Rectal smooth muscle tissue (tissue), 1 donor: ENCODE measurements around the gene KCNMB3.
"Not testable (repeated sequence)": the region's sequence is repeated elsewhere in the genome, so short reads cannot be mapped to it uniquely, and the experiment has no call there.

Source experiments
- H3K27ac ChIP-seq: one replicate; pipeline ENCODE4 v1.7.0; 2013; ENCODE audit warnings: low read depth, low read length, inconsistent platforms
- H3K27me3 ChIP-seq: one replicate; pipeline ENCODE4 v1.7.0; 2013; ENCODE audit warnings: low read length; ENCODE audit not compliant: control insufficient read depth, insufficient read depth
- H3K36me3 ChIP-seq: one replicate; pipeline ENCODE4 v1.7.0; 2013; ENCODE audit warnings: low read length; ENCODE audit not compliant: control insufficient read depth, insufficient read depth
- H3K4me1 ChIP-seq: one replicate; pipeline ENCODE4 v1.7.0; 2013; ENCODE audit warnings: low read length; ENCODE audit not compliant: control insufficient read depth, insufficient read depth
- H3K4me3 ChIP-seq: one replicate; pipeline ENCODE4 v1.7.0; 2013; ENCODE audit warnings: low read length
- H3K9ac ChIP-seq: one replicate; pipeline ENCODE4 v1.7.0; 2013; ENCODE audit warnings: low read length

The KCNMB3 gene

DNA sequence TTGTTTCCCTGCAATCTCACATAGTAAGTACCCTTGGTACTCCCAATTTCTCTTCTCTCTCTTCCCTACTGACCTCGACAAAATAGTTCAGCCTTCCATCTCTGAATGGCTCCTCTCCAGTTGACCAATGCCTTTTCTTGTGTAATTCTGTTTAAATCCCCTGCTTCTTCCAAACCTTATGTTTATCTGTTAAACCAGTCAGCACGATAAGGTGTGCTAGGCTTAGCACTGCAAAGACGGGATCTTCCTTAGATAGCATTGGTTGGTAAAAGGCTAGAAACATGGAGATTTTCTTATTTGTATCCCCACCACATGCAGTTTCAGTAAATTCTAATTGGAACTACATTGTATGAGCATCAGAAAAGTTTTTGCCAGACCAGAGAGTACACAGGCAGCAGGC lies 25.8 kb upstream of the KCNMB3 start:
- Histone ChIP-seq H3K4me1 (no peaks in the 10 kb centered on the region), H3K36me3 (no peaks in the 10 kb centered on the region), H3K9ac (no peak overlapping the region), H3K4me3 (no peak overlapping the region), H3K27ac (no peak overlapping the region), H3K27me3 (no peaks in the 10 kb centered on the region)

DNA sequence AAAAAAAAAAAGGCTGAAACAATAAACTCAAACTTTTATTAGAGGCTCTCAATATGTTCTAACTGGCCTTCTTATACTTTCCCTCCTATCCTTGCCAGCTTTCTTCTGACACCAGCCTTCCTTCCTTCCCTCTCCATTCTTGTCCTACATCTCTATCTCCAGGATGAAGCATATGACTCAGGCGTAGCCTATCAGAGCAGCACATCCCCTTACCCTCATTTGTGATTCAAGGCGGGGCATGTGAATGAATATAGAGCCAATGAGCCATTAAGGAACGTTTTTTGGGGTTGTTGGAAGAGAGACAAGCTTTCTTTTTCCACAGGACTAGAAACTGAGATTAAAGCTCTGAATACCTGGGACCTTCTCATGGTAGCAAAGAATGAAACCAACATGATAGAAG lies 25.1 kb upstream of the KCNMB3 start:
- no peak overlapping the region for H3K9ac ChIP-seq
- H3K27me3 ChIP-seq: no peaks in the 10 kb centered on the region
- no peak overlapping the region for H3K27ac ChIP-seq
- no peak overlapping the region for H3K4me3 ChIP-seq
- H3K36me3 ChIP-seq: no peaks in the 10 kb centered on the region
- H3K4me1 ChIP-seq: no peaks in the 10 kb centered on the region

DNA sequence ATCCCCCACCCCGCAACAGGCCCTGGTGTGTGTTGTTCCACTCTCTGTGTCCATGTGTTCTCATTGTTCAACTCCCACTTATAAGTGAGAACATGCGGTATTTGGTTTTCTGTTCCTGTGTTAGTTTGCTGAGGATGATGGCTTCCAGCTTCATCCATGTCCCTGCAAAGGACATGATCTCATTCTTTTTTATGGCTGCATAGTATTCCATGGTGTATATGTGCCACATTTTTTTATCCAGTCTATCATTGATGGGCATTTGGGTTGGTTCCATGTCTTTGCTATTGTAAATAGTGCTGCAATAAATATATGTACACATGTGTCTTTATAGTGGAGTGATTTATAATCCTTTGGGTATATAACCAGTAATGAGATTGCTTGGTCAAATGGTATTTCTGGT lies 23.5 kb upstream of the KCNMB3 start:
- not testable (repeated sequence) for H3K27ac ChIP-seq, H3K27me3 ChIP-seq, H3K36me3 ChIP-seq, H3K4me3 ChIP-seq, H3K4me1 ChIP-seq, H3K9ac ChIP-seq

DNA sequence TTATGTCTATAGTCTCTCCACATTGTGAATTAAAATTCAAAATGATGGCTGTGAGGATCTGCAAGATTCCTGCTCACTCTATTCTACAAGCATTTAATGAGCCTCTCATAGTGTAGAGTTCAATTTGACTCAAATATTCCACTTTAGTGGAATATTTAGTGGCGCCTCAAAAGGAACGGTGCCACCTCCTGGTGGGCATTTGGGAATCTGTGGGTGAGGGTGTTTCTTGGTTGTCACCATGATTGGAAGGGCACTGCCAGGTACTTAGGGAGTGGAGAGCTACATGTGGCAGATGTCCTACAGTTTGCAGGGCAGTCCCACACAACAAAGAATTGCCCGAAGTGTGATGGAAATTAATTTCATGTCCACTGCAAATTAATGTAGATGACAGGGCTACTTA lies 21.5 kb upstream of the KCNMB3 start:
- no peaks in the 10 kb centered on the region for H3K4me1 ChIP-seq
- H3K36me3 ChIP-seq: no peaks in the 10 kb centered on the region
- no peaks in the 10 kb centered on the region for H3K27me3 ChIP-seq
- H3K4me3 ChIP-seq: no peak overlapping the region
- H3K27ac ChIP-seq: no peak overlapping the region
- no peak overlapping the region for H3K9ac ChIP-seq

DNA sequence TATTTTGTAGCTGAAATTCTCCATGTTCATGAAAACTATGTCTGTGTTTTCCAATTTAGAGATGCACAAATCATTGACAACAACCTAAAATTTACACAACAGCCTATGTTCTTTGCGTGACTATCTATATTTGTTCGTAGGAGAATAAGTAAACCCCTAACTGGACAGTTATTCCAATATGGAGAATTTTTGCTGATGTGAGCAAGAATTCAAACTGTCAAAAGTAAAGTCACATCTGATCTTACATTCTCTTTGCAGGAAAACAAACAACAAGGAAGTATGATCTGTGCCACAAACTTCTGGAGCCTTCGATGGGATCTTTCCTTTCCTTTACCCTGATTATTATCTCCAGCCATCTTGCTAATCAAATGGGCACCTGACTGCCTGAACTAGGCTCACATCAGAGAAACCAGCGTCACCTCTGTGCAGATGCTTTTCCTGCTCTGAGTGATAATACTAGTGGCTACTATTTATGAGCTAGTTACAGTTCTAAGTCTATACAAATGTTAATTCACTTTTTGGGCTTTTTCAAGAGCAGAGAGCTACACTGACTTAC lies 18.3 kb upstream of the KCNMB3 start:
- Histone ChIP-seq H3K27ac (no peak overlapping the region), H3K9ac (no peak overlapping the region), H3K27me3 (no peaks in the 10 kb centered on the region), H3K4me3 (no peak overlapping the region), H3K36me3 (no peaks in the 10 kb centered on the region), H3K4me1 (no peaks in the 10 kb centered on the region)

DNA sequence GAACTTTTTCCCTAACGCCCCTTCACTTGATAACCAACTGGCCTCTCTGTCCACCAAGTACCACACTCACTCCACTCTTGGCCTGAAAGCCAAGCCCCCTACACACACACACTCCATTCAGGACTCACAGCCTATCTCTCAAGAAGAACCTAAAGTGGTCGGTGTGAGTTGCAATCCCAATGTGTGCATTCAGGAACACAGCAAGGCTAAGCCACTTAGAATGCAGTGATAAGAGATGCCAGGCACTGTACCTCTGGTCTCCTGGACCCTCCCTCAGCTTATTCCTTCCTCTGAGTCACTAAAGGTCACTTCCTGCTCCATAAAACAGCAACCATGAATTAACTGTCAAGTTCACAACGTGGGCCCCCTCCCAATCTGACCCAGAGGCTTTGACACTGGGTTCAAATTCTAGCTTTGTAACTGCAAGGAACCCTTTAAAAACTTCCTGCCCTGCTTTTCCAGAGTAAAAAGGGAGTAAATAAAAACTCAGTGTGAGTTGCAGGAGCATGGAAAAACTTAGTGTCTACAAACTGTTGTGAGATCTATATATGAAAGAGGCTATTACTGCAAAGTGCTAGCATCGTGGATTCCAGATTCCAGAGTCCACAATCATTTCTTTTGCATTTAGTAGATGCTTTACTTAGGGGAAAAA lies 17.6 kb upstream of the KCNMB3 start:
- Histone ChIP-seq H3K27ac (no peak overlapping the region), H3K4me1 (no peaks in the 10 kb centered on the region), H3K9ac (no peak overlapping the region), H3K4me3 (no peak overlapping the region), H3K27me3 (no peaks in the 10 kb centered on the region), H3K36me3 (no peaks in the 10 kb centered on the region)

DNA sequence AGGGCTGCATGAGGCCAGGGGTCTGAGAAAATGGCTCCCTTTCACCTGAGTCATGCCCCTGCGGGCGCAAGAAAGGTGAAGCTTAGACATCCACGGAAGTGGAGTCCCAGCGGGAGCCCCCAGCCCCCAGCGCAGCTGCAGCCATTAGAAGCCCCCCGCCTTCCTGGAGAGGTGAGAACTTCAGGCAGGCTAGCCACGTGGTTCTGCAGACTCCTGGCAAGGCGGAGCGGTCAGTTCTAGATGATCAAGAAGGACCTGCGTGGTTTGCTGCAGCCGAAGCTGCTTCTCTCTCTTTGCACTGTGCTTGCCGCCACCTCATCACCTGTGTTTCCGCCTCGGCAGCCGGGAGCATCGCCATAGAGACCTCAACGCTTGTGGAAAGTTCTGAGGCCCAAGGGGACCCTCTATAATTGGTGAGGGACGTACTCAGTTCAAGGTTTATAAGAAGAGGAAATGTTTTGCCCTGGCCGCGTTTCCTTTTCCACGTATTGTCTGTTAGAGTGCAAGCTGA lies 15.8 kb upstream of the KCNMB3 start:
- Histone ChIP-seq H3K27ac (no peak overlapping the region), H3K36me3 (no peaks in the 10 kb centered on the region), H3K4me3 (no peak overlapping the region), H3K9ac (no peak overlapping the region), H3K27me3 (no peaks in the 10 kb centered on the region), H3K4me1 (no peaks in the 10 kb centered on the region)

DNA sequence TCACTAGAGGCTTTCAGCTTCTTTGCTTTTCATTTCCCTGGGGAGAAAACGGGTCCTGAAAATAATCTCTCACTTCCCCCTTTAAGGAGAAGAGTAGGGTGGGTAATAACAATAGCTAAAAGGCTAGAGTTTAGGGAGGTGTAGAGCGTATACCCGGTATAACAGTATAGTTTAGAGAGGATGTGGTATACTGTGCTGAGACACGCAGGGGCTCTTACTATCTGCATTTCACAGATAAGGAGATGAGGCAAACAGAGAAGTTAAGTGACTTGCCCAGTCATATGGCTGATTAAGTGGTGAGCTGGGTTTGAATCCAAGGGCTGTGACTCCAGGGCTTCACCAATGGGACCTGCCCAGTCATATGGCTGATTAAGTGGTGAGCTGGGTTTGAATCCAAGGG lies 15.0 kb upstream of the KCNMB3 start:
- H3K27ac ChIP-seq: no peak overlapping the region
- no peaks in the 10 kb centered on the region for H3K4me1 ChIP-seq
- no peak overlapping the region for H3K4me3 ChIP-seq
- H3K27me3 ChIP-seq: no peaks in the 10 kb centered on the region
- H3K36me3 ChIP-seq: no peaks in the 10 kb centered on the region
- H3K9ac ChIP-seq: no peak overlapping the region

DNA sequence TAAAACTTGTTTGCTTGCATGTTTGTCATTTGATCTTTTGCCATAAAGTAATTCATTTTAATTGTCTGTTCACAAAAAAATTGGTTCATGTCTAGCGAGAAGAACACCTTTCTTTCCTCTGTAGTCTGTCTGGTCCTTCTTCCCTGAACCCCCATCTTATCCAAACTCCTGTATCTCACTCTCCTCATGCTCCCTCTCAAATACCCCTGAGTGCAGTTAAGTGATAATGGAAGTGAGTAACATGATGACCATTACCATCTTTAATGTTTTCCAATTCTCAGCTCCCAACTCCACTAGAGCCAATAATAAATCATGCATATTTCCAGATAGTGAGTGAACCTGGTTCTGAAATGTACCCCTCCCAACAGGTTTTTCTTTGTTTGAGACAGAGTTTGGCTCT lies 14.2 kb upstream of the KCNMB3 start:
- H3K36me3 ChIP-seq: no peaks in the 10 kb centered on the region
- H3K9ac ChIP-seq: no peak overlapping the region
- no peak overlapping the region for H3K27ac ChIP-seq
- no peak overlapping the region for H3K4me3 ChIP-seq
- H3K4me1 ChIP-seq: no peaks in the 10 kb centered on the region
- H3K27me3 ChIP-seq: no peaks in the 10 kb centered on the region

DNA sequence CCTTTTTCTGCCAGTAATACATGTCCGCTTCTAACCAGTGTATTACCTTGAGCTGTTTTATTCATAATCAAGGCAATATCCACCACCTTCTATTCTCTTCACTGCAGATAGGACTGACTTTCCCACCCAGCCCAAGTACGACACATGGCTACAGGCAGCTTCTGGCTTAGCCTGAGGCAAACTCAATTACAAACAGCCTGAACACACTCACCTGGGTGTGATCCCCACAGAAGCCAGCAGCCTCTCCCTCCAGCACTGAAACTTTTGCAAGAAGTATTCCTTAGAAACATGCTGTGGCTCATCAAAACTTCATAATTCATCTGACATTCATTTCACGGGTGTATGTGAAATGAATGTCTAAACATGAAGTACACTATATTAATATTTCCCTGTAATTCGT lies 13.5 kb upstream of the KCNMB3 start:
- Histone ChIP-seq H3K9ac (no peak overlapping the region), H3K36me3 (no peaks in the 10 kb centered on the region), H3K27ac (no peak overlapping the region), H3K4me1 (no peaks in the 10 kb centered on the region), H3K4me3 (no peak overlapping the region), H3K27me3 (no peaks in the 10 kb centered on the region)

DNA sequence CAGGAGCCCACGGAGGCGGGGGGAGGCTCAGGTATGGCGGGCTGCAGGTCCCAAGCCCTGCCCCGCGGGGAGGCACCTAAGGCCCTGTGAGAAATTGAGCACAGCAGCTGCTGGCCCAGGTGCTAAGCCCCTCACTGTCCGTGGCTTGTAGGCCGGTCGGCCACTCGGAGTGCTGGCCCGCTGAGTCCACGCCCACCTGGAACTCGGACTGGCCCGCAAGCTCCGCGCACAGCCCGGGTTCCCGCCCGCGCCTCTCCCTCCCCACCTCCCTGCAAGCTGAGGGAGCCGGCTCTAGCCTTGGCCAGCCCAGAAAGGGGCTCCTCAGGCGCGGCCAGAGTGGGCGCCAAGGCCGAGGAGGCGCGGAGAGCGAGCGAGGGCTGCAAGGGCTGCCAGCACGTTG lies 12.2 kb upstream of the KCNMB3 start:
- H3K36me3 ChIP-seq: no peaks in the 10 kb centered on the region
- H3K27ac ChIP-seq: no peak overlapping the region
- no peak overlapping the region for H3K4me3 ChIP-seq
- no peaks in the 10 kb centered on the region for H3K27me3 ChIP-seq
- no peak overlapping the region for H3K9ac ChIP-seq
- H3K4me1 ChIP-seq: no peaks in the 10 kb centered on the region

DNA sequence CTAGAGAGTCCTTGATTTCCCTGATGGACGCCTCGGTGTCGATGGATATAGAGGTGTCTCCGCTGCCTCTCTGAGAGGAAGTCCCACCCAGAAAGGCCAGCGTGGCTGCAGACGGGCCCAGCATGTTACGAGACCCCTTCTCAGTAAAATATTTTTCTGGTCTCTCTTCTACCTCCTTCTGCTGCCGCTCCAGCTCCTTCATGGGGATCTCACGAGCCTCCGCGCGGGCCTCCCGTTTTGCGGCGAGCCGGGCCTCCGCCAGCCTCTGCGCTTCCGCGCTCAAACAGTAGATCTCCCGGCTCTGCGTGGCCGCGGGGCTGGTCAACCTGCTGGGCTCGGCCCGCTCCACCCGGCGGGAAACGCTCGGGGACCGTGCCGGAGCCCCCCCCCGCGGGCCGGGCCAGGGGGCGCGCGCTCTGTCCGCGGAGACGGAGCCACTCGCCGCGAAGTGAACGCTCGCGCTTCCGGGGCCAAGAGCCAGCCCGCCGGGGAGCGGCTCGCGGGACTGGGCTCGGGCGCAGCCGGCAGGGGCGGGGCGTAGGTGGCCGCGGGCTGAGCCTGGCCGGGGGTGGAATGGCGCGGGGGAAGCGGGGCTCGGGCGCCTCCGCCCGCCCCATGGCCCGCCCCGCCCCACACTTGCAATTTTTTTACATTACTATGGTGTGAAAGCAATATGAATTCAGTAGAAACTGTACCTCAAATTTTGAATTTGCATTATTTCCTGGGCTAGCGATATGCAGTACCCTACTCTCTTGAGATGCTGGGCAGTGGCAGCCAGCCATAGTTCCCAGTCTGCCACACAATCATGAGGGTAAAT lies 10.2 kb upstream of the KCNMB3 start:
- Histone ChIP-seq H3K4me3 (peak overlapping the region; percentile 79), H3K27ac (no peak overlapping the region), H3K27me3 (no peaks in the 10 kb centered on the region), H3K36me3 (no peaks in the 10 kb centered on the region), H3K4me1 (no peaks in the 10 kb centered on the region), H3K9ac (peak overlapping the region; percentile 73)
